OCI-M2 (cell line): ENCODE data around the gene COLQ.
"Not testable (repeated sequence)": the region's sequence is repeated elsewhere in the genome, so short reads cannot be mapped to it uniquely, and the experiment has no call there.

ENCODE experiments used
- DNase-seq: peaks from one replicate; lab custom pipeline; 2025; ENCODE audit not compliant: unreplicated experiment; lab: John Stamatoyannopoulos, UW

COLQ gene

DNA sequence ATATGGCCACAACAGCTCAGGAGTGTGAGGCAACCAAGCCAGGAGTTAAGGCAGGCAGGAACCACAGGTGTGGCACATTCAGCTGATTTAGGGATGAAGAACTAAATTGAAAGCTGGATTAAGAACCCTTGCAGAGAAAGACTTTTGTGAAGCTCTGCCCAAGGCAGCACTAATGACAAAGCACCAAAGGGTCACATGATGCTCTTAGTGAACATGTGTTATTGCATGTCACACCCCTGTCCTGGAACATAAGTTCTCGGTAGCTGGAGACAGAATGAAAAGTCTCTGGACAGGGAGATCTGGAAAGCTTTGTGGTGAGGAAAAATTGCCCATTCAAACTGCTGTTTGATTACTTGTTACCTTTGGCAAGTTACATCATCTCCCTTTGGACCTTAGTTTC, 90.9 kb downstream of the COLQ start:
- DNase-seq: no peak

- no peak for DNase-seq
These were observed 92.4 kb downstream of the COLQ start for GRCh38 chr3:15429080-15429479.

DNA sequence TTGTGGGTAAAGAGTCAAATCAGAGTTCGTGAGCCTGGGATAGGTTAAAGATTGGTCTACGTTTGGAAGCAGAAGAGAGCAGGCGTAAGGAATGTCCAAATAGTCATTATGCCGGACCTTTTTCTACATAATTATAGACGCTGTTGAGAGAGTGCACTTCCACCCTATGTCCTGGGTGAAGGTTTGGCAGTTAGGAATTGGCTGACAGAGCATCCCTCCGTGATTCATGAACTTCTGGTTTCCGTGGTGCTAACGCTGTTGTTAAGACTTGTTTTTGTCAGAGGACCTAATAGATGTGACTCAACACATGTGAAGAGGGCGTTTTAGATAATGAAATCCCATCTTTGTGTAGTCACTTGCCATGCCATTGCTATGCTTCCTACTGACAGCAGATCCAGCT, 93.0 kb downstream of the COLQ start:
- no peak for DNase-seq

- no peak for DNase-seq
These were observed 93.5 kb downstream of the COLQ start for GRCh38 chr3:15427981-15428380.

DNA sequence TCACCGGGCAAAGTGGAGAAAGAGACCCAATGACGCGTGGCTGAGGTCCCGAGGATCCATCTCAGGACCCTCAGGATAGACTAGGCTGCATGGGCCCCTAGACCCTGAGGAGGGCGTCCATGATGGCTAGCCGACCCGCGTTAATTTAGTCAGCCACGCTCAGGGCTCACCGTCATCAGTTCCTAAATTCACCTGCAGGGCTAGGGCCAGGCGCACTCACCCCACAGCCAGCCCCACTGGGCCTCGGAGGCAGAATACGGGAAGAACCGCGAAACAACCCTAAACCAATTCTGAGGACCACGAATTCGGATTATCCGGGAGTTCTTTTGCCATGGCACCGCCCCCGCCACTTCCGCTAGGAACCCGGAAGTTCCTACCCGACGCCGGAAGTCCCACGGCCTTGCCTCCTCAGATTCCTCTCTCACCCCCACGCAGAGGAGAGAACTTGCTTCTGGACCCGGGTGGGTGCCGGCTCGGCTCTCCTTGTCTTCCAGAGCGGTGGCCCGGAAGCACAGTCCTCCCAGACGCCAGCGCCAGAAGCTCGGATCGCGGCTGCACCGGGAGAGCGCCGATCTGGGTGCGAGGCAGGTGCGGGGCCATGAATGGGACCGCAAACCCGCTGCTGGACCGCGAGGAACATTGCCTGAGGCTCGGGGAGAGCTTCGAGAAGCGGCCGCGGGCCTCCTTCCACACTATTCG, 94.2 kb downstream of the COLQ start, which contains the start of the genes EAF1 and METTL6:
Gene EAF1, plus strand, starts transcription at position 417 of the 699 bp plus-strand sequence. Its CDS starts 182 bp downstream, at position 599.
Gene METTL6, minus strand, starts transcription at position 363 of the 699 bp plus-strand sequence. CDS start 1,033 bp downstream, outside the sequence.
- DNase-seq: peak; percentile 43

- DNase-seq: no peak
These were observed 94.9 kb downstream of the COLQ start for GRCh38 chr3:15426579-15427118.

GRCh38 chr3:15420871-15421270, 100.6 kb downstream of the COLQ start:
- no peak for DNase-seq

GRCh38 chr3:15410966-15411365, 110.5 kb downstream of the COLQ start:
- not testable (repeated sequence) for DNase-seq

DNA sequence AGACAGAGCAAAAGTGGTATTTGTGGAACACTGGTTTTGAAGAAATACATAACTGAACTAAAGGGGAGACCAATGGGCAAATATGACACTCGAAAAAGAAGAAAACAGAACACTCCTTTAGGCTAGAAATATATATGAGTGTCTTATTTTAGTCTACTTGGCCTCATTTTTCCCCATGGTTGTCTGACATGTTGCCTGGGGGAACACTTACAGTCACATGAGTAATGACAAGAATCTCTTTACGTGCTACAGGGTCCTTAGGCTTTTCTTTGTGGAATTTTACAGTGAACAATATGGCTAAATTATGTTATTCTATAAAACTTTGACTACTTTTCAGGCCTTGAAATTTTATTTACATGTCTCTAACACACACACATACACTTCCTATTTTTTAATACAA, 111.7 kb downstream of the COLQ start:
- no peak for DNase-seq

- no peak for DNase-seq
These were observed 112.3 kb downstream of the COLQ start for GRCh38 chr3:15409239-15409638.

DNA sequence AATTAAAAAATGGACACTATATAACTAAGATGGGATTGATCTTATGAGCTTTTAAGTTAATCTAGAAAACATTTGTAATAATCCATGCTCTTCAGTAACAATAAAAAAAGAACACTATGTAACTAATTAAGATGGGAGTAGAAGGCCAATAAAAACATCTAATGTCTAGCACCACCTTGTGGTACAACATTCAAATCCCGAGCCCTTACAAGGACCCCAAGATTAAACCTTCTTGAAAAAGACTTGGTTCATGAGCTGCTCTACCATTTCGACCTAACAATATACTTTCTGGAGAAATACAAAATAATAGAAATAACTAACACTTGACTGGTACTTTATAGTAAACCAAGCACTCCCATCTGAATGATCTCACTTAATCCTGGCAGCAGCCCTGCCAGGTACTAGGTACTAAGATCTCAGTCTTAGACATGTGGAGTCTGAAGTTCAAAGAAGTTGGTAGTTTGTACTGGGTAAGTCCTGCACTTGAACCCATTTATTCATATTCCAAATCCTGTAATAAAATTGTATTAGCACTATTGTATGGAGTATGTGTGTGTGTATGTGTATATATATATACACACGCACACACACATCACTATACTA, 116.0 kb downstream of the COLQ start:
- no peak for DNase-seq

- no peak for DNase-seq
These were observed 116.7 kb downstream of the COLQ start for GRCh38 chr3:15404767-15405166.

DNA sequence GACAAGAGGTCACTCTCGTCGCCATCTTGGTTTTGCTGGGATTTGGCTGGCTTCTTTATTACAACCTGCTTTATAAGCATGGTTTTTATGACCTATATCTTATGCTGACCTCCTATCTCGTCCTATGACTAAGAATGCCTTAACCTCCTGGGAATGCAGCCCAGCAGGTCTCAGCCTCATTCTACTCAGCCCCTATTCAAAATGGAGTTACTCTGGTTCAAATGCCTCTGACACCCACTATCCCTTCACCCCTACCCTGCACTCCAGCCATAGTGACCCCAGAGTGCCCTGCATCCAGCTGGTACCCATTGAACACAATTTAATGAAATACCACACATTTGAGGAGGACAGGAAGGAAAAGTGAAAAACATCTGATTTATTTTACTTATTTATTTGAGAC, 117.5 kb downstream of the COLQ start:
- no peak for DNase-seq

- no peak for DNase-seq
These were observed 118.0 kb downstream of the COLQ start for GRCh38 chr3:15403495-15403894.

DNA sequence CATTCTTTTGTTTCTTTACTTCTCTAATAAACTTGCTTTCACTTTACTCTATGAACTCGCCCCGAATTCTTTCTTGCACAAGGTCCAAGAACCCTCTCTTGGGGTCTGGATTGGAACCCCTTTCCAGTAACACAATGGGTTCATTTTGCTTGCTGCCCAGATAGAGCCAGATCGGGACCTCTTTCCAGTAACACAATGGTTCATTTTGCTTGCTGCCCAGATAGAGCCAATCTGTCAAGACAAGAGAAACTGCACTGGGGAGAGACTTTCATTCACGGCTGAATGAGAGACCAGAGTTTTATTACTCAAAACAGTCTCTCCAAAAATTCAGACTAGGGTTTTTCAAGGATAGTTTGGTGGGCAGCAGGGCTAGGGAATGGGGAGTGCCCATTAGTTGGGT, 119.6 kb downstream of the COLQ start:
- no peak for DNase-seq
